Middle frontal gyrus (tissue), 1 donor: ENCODE data around the gene ITGA6.

Source experiments
- DNase-seq: peaks from one replicate; pipeline ENCODE4 v3.0.0-alpha.2; 2015; ENCODE audit warnings: low spot score; ENCODE audit errors: extremely low spot score

Gene ITGA6

GRCh38 chr2:172415865-172416183, 11.6 kb upstream of the ITGA6 start:
- DNase-seq: no peak

DNA sequence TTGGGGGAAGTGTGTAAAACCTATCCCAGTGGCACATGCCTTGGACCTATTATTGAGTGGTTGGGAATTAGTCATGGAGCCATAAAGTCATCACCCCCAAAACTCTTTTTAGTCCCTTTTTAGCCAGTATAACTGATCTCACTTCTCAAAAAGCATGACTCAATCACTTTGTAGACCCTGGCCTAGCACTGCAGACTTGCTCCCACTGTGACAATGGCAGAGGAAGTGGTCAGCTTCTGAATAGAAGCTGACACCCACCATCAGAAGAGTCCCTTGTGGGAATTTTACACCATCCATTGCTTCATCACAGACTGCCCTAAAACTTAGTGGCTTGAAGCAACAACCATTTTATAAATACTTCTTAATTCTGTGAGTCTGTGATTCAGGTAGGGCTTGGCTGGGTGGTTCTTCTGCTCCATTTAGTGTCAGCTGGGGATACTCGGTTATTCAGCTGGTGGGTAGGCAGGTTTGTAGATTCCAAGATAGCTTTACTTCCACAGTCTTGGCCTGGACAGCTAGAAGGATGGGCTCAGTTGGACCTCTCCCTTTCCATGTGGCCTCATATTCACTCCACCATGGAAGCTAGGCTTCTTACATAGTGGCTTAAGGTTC, 10.8 kb upstream of the ITGA6 start:
- DNase-seq: no peak

GRCh38 chr2:172420216-172420615, 7.2 kb upstream of the ITGA6 start:
- no peak for DNase-seq

DNA sequence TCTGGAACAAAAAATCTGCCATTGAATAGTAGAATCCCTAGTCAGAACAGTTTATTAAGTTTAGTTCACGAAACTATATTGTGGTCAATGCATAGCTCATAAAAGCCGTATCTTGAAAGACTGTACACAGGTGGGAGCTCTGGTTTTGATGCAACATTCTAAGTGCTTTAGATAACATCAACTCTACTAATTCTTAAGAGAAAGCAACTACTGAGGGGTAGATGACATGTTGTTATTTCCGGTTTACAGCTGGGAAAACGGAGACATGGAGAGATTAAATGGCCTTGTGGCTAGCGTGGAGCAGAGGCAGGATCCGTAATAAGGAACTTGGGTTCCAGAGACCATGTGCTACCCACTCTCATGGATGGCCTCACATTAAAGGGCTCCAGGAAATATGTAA, 4.2 kb upstream of the ITGA6 start:
- DNase-seq: no peak

DNA sequence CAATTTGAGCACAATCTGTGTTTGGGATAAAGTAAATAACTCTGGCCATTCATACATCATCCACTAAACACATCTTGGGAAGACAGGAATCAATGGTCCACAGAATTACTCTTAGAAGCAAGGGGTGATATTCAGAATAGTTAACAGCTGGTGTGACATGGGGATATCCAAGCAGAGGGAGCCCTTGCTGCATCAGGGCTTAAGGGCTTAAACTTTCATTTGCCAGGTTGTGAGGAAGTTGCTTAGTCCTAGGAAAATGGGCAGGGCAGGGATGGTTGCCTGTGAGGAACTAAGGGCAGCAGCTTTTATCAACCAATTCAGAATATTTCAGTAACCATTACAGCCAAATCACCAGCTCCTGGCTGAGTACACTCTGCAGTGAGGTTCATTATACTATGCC, 2.0 kb upstream of the ITGA6 start:
- DNase-seq: no peak

DNA sequence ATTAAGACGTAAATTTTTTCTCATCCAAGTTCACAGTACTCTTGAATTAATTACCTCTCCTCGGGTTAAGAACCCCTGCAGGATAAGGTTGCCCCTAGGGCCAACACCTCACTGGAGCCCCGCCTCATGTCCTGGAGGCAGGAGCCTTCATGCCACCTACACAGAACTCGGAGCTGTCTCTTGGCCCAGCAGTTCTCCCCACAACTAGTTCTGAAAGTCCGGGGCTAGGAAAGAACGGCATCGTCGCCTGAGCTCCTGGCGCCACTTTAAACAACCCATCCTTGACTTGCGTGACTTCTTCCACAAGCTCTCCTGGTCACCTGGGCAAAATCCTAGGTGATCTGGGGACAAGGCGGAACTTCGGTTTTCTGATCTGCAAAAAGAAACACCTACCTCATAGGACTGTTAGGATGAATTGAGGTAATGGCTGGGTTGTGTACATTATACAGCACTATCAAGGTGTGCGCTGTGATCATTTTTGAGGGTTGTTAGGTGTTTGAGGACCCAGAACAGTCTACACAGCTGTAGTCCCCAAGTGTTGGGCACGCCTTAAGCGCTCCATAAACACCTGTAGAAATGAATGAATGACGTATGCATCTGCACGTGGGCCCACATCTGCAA, 641 bp upstream of the ITGA6 start:
- no peak for DNase-seq

GRCh38 chr2:172427990-172428831, 825 bp downstream of the ITGA6 start:
- no peak for DNase-seq

- no peak for DNase-seq
Observed at GRCh38 chr2:172428832-172429210, 1.4 kb downstream of the ITGA6 start.

GRCh38 chr2:172429301-172429968, 2.0 kb downstream of the ITGA6 start:
- DNase-seq: no peak

DNA sequence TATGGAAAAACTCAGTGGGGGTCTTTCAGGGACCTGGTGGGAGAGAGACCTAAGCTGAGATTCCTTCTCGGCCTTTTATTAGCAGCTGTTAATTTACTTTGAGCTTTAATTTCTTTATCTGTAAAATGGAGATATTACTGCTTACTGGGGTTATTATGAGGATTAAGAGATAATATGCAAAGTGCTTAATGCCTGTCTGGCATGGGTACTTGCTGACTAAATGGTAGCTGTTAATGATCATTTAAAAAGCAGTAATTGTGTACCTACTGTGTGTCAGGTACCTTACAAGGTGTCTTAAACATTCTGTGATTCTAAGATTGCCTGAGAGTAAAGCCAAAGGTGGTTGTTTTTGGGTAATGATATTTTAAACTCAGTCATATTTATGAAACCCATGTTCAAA, 2.6 kb downstream of the ITGA6 start:
- DNase-seq: no peak

- no peak for DNase-seq
Observed at GRCh38 chr2:172430678-172431077, 3.3 kb downstream of the ITGA6 start.

DNA sequence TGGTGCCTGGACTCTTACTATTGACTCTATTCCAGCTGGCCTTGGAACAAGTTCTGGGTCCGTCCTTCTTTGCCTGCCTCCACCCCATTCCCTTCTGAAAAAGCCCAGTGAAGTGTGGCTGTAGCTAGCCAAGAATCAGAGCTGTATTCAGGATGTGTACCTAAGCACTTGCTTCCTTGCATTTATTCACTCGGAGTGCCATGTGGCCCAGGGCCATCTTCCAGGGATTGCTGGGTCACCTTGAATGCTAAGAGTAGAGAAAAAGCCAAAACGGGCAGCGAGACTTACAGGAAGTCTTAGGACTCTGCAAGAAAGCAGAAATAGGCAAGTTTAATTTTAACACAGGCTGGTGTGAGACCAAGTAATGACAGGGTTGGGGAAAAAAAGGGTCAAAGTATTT, 4.1 kb downstream of the ITGA6 start:
- DNase-seq: no peak

DNA sequence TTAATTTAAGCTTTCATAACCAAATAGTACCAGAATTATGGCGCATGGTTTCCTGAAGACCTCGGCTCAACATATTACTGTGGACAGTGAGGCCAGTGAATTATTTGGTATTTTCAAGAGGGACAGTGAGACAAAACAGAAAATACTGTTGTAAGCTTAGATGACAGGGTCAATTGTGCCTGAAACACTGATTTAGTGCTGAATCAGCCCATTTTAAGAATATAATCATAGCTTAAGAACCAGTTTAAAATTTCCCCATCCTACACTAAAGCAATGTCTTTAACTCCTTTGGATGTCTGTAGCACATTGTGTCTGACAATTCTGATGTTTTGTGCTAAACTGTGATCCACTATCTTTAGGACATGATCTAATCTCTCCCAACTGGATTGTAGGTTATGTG, 4.6 kb downstream of the ITGA6 start:
- no peak for DNase-seq

- DNase-seq: no peak
Observed at GRCh38 chr2:172433144-172433543, 5.8 kb downstream of the ITGA6 start.

- DNase-seq: no peak
Observed at GRCh38 chr2:172434821-172435605, 7.6 kb downstream of the ITGA6 start.

GRCh38 chr2:172435606-172435911, 8.2 kb downstream of the ITGA6 start:
- DNase-seq: no peak

- no peak for DNase-seq
Observed at GRCh38 chr2:172436889-172437288, 9.5 kb downstream of the ITGA6 start.

GRCh38 chr2:172437419-172438341, 10.3 kb downstream of the ITGA6 start:
- DNase-seq: no peak

DNA sequence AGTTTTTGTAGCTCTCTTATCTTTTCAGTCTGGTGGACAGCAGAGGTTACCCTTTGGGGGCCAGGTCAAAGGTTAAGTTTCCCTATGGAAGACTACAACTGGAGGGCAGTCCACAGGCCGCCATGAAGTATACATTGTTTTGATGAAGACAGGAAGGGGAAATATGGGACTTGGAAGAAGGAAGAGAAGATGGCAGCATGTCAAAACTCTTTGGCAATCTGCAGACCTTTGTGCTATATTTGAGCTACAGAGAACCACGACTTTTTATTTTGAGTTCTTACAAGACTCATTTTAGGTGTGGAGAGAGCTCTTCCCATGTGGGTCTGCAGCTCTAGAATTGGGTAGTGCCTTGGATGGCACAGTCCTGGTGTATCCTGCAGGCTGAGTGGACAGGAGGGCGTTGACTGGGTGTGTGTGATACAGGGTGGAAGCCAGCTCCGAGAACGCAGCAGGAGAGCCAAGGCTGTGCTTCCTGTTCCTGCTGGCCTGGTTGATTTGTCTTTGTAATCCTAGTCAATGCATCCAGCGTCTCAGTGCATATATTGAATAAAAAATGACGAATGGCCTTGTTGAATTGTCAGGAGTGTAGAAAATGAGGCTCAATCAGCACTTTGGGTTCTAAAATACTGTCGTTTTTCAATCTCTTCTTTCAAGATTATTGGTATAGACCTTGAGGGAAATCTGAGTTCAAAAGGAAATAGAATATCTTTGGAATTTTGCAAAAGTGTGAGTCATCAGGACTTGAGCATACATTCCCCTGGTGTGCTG, 11.5 kb downstream of the ITGA6 start:
- DNase-seq: no peak

DNA sequence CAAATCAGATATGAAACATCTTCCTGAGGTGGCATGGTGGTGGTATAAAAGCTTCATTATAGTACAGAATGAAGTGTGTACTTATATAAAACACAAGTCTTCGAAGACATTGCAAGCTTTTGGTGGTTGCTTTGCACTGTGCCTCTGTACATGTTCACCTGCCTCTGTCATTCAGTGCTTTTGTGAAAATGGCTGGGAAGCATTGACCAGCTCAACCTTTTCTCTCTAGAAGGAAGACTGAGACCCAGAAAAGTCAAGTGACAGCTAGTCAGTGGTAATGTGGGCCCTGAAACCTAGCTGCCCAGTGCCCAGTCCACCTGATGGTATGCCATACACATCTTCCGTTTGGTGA, 12.1 kb downstream of the ITGA6 start:
- no peak for DNase-seq
